ENCODE data around the gene EIF2B4. TPM values are rescaled to one million over a fixed set of nuclear protein-coding genes. Genes with fewer than 3 reads are reported as not detected.

Gene EIF2B4
- total and polyA plus RNA-seq, 2 of the 13 experiments (the other 11 are each of a cell fraction or from before 2014, with no cell fraction given) = 91.5 to 96.4 TPM

DNA sequence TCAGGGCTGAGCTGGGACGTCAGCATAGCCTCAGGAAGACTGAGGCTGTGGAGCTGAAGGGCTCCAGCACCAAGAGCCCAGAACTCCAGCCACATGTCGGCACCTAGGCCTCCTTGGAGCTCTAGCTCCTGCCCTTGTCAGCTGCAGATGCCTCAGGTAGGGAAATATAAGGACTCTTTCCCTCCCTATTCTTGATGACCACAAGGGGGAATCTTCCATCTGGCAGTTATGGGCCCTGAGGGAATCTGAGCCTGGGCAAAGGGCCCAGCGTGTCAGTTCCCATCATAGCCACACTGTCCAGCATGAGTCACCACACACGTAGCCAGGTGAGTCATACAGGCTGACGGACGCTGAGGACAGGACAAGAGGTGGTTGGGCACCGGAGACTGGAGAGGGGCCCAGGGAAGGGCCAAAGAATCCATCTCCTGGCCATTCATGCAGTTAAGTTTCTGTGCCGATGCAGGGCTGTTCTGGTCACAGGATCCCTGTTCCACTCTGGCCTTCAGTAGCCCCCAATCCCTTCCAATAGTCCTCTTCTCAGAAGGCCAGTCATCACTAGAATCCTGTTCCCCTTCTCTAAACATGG is 49.1 kb downstream of the EIF2B4 start (continued):
- no peak for TF ChIP-seq GABPA (IDR thresholded peaks at IDR 0.05; ENCODE audit: low read depth, low read length)
- peak; percentile 74 for TF ChIP-seq GABPA (CRISPR knock-in tag; IDR thresholded peaks at IDR 0.05; ENCODE audit: low read depth)
- TF ChIP-seq KLF9 (CRISPR knock-in tag; IDR thresholded peaks at IDR 0.05; ENCODE audit: low read depth) = no peak
- 0 out of 2 replicates have a peak, but pooled peaks have one; percentile 33 for TF ChIP-seq ZNF160 (CRISPR knock-in tag; IDR thresholded peaks at IDR 0.05)
- TF ChIP-seq, protein P1, sequence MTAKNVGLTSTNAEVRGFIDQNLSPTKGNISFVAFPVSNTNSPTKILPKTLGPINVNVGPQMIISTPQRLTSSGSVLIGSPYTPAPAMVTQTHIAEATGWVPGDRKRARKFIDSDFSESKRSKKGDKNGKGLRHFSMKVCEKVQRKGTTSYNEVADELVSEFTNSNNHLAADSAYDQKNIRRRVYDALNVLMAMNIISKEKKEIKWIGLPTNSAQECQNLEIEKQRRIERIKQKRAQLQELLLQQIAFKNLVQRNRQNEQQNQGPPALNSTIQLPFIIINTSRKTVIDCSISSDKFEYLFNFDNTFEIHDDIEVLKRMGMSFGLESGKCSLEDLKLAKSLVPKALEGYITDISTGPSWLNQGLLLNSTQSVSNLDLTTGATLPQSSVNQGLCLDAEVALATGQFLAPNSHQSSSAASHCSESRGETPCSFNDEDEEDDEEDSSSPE (CRISPR knock-in tag; IDR thresholded peaks at IDR 0.05) = peak; percentile 43; the same call in 1 of the 2 replicates
- no peak for TF ChIP-seq ZNF253 (CRISPR knock-in tag; IDR thresholded peaks at IDR 0.05; ENCODE audit: borderline replicate concordance)
- no peak for TF ChIP-seq ZNF460 (CRISPR knock-in tag; IDR thresholded peaks at IDR 0.05; ENCODE audit: borderline replicate concordance)
- TF ChIP-seq SRF (IDR thresholded peaks at IDR 0.05; ENCODE audit: low read depth, low read length) = no peak
- peak; percentile 91; the same call in 1 of the 2 replicates for TF ChIP-seq TBX2 (CRISPR knock-in tag; IDR thresholded peaks at IDR 0.05; ENCODE audit: borderline replicate concordance)
- peak; percentile 84 for TF ChIP-seq ELF3 (CRISPR knock-in tag; IDR thresholded peaks at IDR 0.05)
- TF ChIP-seq BHLHE40 (IDR thresholded peaks at IDR 0.05; ENCODE audit: low read length) = no peak
- TF ChIP-seq CCAR2 (optimal IDR thresholded peaks at IDR 0.05; ENCODE audit: low read depth, low read length) = no peak
- TF ChIP-seq PPARG (CRISPR knock-in tag; conservative IDR thresholded peaks at IDR 0.05) = peak; percentile 85
- TF ChIP-seq MTA1 (CRISPR knock-in tag; IDR thresholded peaks at IDR 0.05; ENCODE audit: borderline replicate concordance) = no peak
- no peak for TF ChIP-seq GTF2F1 (IDR thresholded peaks at IDR 0.05; ENCODE audit: low read length)
- TF ChIP-seq CENPX (CRISPR knock-in tag; IDR thresholded peaks at IDR 0.05) = no peak
- TF ChIP-seq, protein P2, sequence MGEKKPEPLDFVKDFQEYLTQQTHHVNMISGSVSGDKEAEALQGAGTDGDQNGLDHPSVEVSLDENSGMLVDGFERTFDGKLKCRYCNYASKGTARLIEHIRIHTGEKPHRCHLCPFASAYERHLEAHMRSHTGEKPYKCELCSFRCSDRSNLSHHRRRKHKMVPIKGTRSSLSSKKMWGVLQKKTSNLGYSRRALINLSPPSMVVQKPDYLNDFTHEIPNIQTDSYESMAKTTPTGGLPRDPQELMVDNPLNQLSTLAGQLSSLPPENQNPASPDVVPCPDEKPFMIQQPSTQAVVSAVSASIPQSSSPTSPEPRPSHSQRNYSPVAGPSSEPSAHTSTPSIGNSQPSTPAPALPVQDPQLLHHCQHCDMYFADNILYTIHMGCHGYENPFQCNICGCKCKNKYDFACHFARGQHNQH (CRISPR knock-in tag; IDR thresholded peaks at IDR 0.05) = peak; percentile 92
- no peak for TF ChIP-seq ZNF510 (CRISPR knock-in tag; IDR thresholded peaks at IDR 0.05; ENCODE audit: low read depth)
- peak; percentile 91; the same call in 1 of the 2 replicates for TF ChIP-seq ZNF501 (CRISPR knock-in tag; IDR thresholded peaks at IDR 0.05)
- no peak for TF ChIP-seq MLLT10 (CRISPR knock-in tag; IDR thresholded peaks at IDR 0.05)
- peak; percentile 87 for TF ChIP-seq RAD21 (CRISPR knock-in tag; IDR thresholded peaks at IDR 0.05)
- no peak; the same call in 1 of the 2 replicates for TF ChIP-seq HOXD1 (CRISPR knock-in tag; IDR thresholded peaks at IDR 0.05)
- TF ChIP-seq, protein P3, sequence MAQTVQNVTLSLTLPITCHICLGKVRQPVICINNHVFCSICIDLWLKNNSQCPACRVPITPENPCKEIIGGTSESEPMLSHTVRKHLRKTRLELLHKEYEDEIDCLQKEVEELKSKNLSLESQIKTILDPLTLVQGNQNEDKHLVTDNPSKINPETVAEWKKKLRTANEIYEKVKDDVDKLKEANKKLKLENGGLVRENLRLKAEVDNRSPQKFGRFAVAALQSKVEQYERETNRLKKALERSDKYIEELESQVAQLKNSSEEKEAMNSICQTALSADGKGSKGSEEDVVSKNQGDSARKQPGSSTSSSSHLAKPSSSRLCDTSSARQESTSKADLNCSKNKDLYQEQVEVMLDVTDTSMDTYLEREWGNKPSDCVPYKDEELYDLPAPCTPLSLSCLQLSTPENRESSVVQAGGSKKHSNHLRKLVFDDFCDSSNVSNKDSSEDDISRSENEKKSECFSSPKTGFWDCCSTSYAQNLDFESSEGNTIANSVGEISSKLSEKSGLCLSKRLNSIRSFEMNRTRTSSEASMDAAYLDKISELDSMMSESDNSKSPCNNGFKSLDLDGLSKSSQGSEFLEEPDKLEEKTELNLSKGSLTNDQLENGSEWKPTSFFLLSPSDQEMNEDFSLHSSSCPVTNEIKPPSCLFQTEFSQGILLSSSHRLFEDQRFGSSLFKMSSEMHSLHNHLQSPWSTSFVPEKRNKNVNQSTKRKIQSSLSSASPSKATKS (CRISPR knock-in tag; IDR thresholded peaks at IDR 0.05) = no peak
- TF ChIP-seq, protein P4, sequence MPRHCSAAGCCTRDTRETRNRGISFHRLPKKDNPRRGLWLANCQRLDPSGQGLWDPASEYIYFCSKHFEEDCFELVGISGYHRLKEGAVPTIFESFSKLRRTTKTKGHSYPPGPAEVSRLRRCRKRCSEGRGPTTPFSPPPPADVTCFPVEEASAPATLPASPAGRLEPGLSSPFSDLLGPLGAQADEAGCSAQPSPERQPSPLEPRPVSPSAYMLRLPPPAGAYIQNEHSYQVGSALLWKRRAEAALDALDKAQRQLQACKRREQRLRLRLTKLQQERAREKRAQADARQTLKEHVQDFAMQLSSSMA (CRISPR knock-in tag; IDR thresholded peaks at IDR 0.05) = no peak
- 0 out of 2 replicates have a peak, but pooled peaks have one; percentile 22 for TF ChIP-seq ZNF891 (CRISPR knock-in tag; IDR thresholded peaks at IDR 0.05)
- TF ChIP-seq, protein P5, sequence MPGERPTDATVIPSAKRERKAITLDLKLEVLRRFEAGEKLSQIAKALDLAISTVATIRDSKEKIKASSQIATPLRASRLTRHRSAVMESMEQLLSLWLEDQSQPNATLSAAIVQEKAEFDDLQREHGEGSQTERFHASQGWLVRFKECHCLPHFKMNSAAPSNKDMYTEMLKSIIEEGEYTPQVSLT (CRISPR knock-in tag; IDR thresholded peaks at IDR 0.05; ENCODE audit: borderline replicate concordance, low read depth) = no peak
- TF ChIP-seq ZNF343 (CRISPR knock-in tag; IDR thresholded peaks at IDR 0.05) = no peak
- peak; percentile 58; the same call in 1 of the 2 replicates for TF ChIP-seq RNF2 (conservative IDR thresholded peaks at IDR 0.05; ENCODE audit: low read depth)
